GM06990 (cell line): Measurements from ENCODE around the gene ARHGAP44.

Experiments used
- DNase-seq: peaks from one replicate; pipeline ENCODE4 v3.0.0-alpha.2; 2011; ENCODE audit not compliant: insufficient read length; ENCODE audit errors: extremely low read depth
- H3K27me3 ChIP-seq: replicated peaks from 2 replicates; pipeline ENCODE4 v1.6.0; 2011; ENCODE audit warnings: low read length; ENCODE audit not compliant: control insufficient read depth, insufficient read depth
- H3K36me3 ChIP-seq: 2 replicates; pipeline ENCODE4 v1.5.1; 2011; ENCODE audit warnings: low read length; ENCODE audit not compliant: control insufficient read depth, insufficient read depth
- H3K4me3 ChIP-seq: replicated peaks from 2 replicates; pipeline ENCODE4 v1.5.1; 2011; ENCODE audit warnings: low read depth, mild to moderate bottlenecking, control low read depth, low read length
- CTCF ChIP-seq: IDR thresholded peaks from 2 replicates; pipeline ENCODE4 v1.5.1; 2011; ENCODE audit warnings: low read length, control low read depth, mild to moderate bottlenecking, inconsistent platforms; ENCODE audit not compliant: insufficient read depth, poor library complexity, severe bottlenecking

The ARHGAP44 gene

DNA sequence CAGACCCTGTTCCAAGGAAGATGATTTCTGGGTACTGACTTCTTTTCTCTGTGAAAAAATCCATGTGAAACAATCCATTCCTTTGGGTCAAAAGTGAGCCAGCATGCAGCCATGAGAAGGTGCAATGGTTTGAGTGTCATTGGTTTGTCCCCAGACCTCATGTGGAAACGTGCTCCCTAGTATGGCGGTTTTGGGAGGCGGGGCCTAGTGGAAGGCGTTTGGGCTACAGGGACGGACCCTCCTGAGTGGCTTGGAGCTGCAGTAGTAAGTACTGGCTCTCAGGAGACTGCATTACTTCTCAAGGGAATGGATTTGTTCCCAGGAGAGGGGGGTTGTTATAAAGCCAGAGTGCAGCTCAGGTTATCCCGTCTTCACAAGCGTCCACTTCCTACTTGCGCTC is 209.2 kb downstream of the ARHGAP44 start:
- Histone ChIP-seq H3K36me3 (peaks cover 64% of the 10 kb centered on the region), H3K27me3 (no peaks in the 10 kb centered on the region), H3K4me3 (no peak overlapping the region)
- DNase-seq = no peak
- TF ChIP-seq CTCF = no peak

DNA sequence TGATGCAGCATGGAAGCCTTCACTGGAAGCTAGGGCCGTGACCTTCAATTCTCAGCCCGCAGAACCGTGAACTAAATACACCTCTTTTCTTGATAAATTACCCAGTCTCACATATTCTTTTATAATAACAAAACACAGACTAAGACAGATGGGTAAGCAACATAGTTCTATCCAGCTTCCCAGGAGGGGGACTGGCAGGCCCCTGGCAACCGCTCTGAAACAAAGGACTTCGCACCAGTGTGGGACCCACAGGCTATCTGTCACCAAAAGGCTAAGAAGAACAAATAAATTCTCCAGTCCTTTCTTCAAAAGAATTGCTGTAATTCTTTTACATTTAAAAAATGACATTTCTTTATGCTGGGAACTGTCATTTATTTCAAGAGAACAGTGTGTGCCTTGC is 209.6 kb downstream of the ARHGAP44 start:
- no peak for TF ChIP-seq CTCF
- H3K36me3 ChIP-seq = peaks cover 64% of the 10 kb centered on the region

DNA sequence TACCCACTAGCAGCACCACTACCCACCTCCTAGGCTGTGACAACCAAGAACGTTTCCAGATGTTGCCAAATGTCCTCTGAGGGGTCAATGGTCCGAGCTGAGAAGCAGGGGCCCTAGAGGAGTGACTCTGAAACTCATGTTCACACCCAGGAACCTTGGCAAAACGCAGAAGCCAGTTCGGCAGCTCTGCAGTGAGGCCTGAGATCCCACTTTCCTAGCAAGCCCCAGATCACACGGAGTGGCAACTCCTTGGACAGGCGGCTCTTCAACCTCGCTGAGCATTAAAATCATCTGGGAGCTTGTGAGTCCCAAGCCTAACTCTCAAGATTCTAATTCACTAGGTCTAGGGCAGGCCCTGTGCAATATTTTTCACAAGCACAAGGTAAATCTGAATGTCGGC is 211.3 kb downstream of the ARHGAP44 start:
- Histone ChIP-seq H3K4me3 (no peak overlapping the region), H3K27me3 (no peaks in the 10 kb centered on the region), H3K36me3 (peaks cover 55% of the 10 kb centered on the region)
- TF ChIP-seq CTCF = no peak
- no peak for DNase-seq

More for the DNA sequence above, 209.6 kb downstream of the ARHGAP44 start:
- H3K4me3 ChIP-seq = no peak overlapping the region
- H3K27me3 ChIP-seq = no peaks in the 10 kb centered on the region
- no peak for DNase-seq

DNA sequence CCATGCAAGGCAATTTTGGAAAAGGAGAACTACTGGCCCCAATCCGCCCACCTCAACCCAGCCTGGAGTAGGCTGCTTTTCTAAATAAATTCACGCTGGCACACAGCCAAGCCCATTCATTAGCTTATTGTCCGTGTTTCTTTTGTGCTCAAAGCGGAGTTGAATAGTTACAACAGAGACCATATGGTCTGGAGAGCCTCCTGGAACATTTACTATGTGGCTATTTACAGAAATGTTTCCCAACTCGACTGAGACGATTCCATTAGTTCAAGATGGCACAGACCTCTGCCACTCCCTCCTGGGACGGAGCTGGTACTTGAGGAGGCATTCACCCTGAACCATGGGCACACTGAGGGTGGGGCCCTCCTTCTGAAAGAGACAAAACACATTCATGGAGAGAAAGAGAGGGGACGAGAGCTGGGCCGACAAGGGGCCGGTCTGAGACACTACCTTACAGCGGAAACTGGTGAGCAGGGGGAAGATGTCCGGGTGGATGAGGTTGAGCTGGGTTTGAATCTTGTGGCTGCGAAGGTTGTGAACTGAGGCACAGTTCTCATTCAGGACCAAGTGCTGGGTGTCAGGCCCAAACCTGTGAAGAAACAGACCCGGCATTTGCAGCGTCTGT is 212.8 kb downstream of the ARHGAP44 start:
- no peaks in the 10 kb centered on the region for H3K27me3 ChIP-seq
- DNase-seq = no peak
- no peak for TF ChIP-seq CTCF
- H3K4me3 ChIP-seq = no peak overlapping the region
- H3K36me3 ChIP-seq = peaks cover 46% of the 10 kb centered on the region

- TF ChIP-seq CTCF = peak; percentile 66
- Histone ChIP-seq H3K4me3 (no peak overlapping the region), H3K27me3 (no peaks in the 10 kb centered on the region), H3K36me3 (peaks cover 45% of the 10 kb centered on the region)
- no peak for DNase-seq
These were observed 213.6 kb downstream of the ARHGAP44 start for GRCh38 chr17:13002761-13003453.

DNA sequence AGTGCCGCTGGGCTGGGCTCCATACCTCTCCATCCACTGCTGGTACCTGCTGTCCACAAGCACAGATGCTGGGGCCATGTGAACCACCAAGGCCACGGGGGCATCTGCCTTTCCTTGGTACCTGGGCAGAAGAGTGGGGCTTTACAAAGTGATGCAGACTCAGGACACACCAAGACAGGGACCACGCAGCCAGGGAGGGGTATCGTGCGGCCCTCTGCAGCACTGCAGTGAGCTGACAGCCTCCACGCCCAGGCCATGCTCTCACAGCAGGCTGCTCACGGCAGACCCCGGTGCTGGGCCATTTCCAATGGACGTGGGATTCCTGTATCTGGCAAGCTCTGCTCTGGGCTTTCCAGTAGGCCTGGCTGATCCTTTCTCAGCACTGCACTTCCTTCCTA is 214.2 kb downstream of the ARHGAP44 start:
- DNase-seq = no peak
- Histone ChIP-seq H3K4me3 (no peak overlapping the region), H3K36me3 (peaks cover 43% of the 10 kb centered on the region), H3K27me3 (no peaks in the 10 kb centered on the region)
- TF ChIP-seq CTCF = no peak
